GM10248 (cell line): Measurements from ENCODE around the gene FKBP6.
"Not testable (repeated sequence)": the region's sequence is repeated elsewhere in the genome, so short reads cannot be mapped to it uniquely, and the experiment has no call there.

Experiments used
- CTCF ChIA-PET: fragments of 300-600 bp; sonication (Branson Sonifier 250); formaldehyde crosslinking; extraction: SDS; loops from one replicate; lab custom pipeline; 2021; ENCODE audit warnings: antibody characterized with exemption; lab: Yijun Ruan, JAX
- POLR2A ChIA-PET: fragments of 350-650 bp; sonication (Branson Sonifier 250); formaldehyde crosslinking; extraction: SDS; loops from one replicate; lab custom pipeline; 2020; ENCODE audit warnings: antibody characterized with exemption; lab: Yijun Ruan, JAX
- DNase-seq: peaks from one replicate; pipeline ENCODE4 v3.0.0; 2012; ENCODE audit errors: extremely low spot score
- CTCF ChIP-seq: IDR thresholded peaks from 2 replicates; pipeline ENCODE4 v1.5.1; 2012; ENCODE audit warnings: mild to moderate bottlenecking, low read depth; ENCODE audit errors: extremely low read depth, missing control alignments, control extremely low read depth

FKBP6 gene

GRCh38 chr7:73366127-73366526, 38.2 kb downstream of the FKBP6 start:
- ChIA-PET POLR2A (no interaction called here), CTCF (no interaction called here)
- peak; percentile 35 for DNase-seq
- TF ChIP-seq CTCF, result no peak

GRCh38 chr7:73366990-73367389, 39.0 kb downstream of the FKBP6 start:
- no peak for TF ChIP-seq CTCF
- ChIA-PET CTCF (no interaction called here), POLR2A (no interaction called here)
- no peak for DNase-seq

- DNase-seq, result no peak
- ChIA-PET CTCF (no interaction called here), POLR2A (no interaction called here)
- no peak for TF ChIP-seq CTCF
Measured at GRCh38 chr7:73369009-73369408, 41.0 kb downstream of the FKBP6 start.

GRCh38 chr7:73369622-73370021, 41.7 kb downstream of the FKBP6 start:
- no peak for TF ChIP-seq CTCF
- no peak for DNase-seq
- POLR2A ChIA-PET, result no interaction called here
- CTCF ChIA-PET, result no interaction called here

GRCh38 chr7:73373741-73374140, 45.8 kb downstream of the FKBP6 start:
- TF ChIP-seq CTCF, result no peak
- ChIA-PET POLR2A (no interaction called here), CTCF (no interaction called here)
- no peak for DNase-seq

GRCh38 chr7:73376262-73376661, 48.3 kb downstream of the FKBP6 start:
- CTCF ChIA-PET, DNase-seq, POLR2A ChIA-PET: not testable (repeated sequence)

GRCh38 chr7:73376671-73377412, 48.9 kb downstream of the FKBP6 start:
- ChIA-PET CTCF (no interaction called here), POLR2A (no interaction called here)
- DNase-seq, result no peak
- no peak for TF ChIP-seq CTCF

GRCh38 chr7:73377413-73378200, 49.6 kb downstream of the FKBP6 start:
- POLR2A ChIA-PET, result interaction anchor here (0.7 kb wide), 1 partner anchor 9 kb away, joined by 4 read pairs; no protein-coding TSS in a partner anchor
- DNase-seq, CTCF ChIA-PET: not testable (repeated sequence)
